ENCODE results near the gene OR6C75. TPM values are rescaled to one million over a fixed set of nuclear protein-coding genes. Genes with fewer than 3 reads are reported as not detected.
"Not testable (repeated sequence)": the region's sequence is repeated elsewhere in the genome, so short reads cannot be mapped to it uniquely, and the experiment has no call there.

OR6C75 gene
- total RNA-seq, 1 experiment from 2014 or later: not detected

GRCh38 chr12:55330446-55330845 lies 32.3 kb upstream of the OR6C75 start, which contains the start of gene OR6C3:
OR6C3 (plus strand) TSS chr12:55330746; CDS start chr12:55331701, 955 bp downstream.
- intact Hi-C loops (cut with micrococcal nuclease; ENCODE audit: unreplicated experiment): no loop called here
- ChIA-PET CTCF (no interaction called here), POLR2A (ENCODE audit: low non-redundant PET) (no interaction called here)

GRCh38 chr12:55336002-55336401 lies 26.8 kb upstream of the OR6C75 start:
- intact Hi-C loops (cut with micrococcal nuclease; ENCODE audit: unreplicated experiment): no loop called here
- ChIA-PET CTCF (no interaction called here), POLR2A (ENCODE audit: low non-redundant PET) (no interaction called here)
- Histone ChIP-seq H3K4me1 (ENCODE audit: insufficient read depth, low read length, poor library complexity, severe bottlenecking) (no peaks in the 10 kb centered on the region), H3K4me3 (ENCODE audit: low read depth, low read length, poor library complexity, severe bottlenecking) (no peak overlapping the region), H3K36me3 (ENCODE audit: insufficient read depth, low read length, poor library complexity, severe bottlenecking) (no peaks in the 10 kb centered on the region), H3K9me3 (ENCODE audit: low read depth, low read length, poor library complexity, severe bottlenecking) (no peaks in the 10 kb centered on the region), H3K27me3 (replicated peaks; ENCODE audit: insufficient read depth, low read depth, low read length, poor library complexity) (peaks cover 62% of the 10 kb centered on the region), H3K27ac (ENCODE audit: low read depth, low read length, poor library complexity, severe bottlenecking) (no peak overlapping the region)
- DNase-seq (ENCODE audit: low spot score): no peak
- TF ChIP-seq EZH2 (IDR thresholded peaks at IDR 0.05; ENCODE audit: borderline replicate concordance, low read depth, low read length, poor library complexity, severe bottlenecking) (no peak), CTCF (conservative IDR thresholded peaks at IDR 0.05; ENCODE audit: low read depth, low read length) (no peak)
- BruUV-seq (replicated peaks): no TSS peak

More at GRCh38 chr12:55330446-55330845, 32.3 kb upstream of the OR6C75 start, which contains the start of gene OR6C3:
- Histone ChIP-seq H3K4me3 (ENCODE audit: low read depth, low read length, poor library complexity, severe bottlenecking) (no peak within 1 kb of the TSS), H3K4me1 (ENCODE audit: insufficient read depth, low read length, poor library complexity, severe bottlenecking) (no peaks in the 10 kb centered on the region), H3K27me3 (replicated peaks; ENCODE audit: insufficient read depth, low read depth, low read length, poor library complexity) (peaks cover 62% of the 10 kb centered on the region), H3K9me3 (ENCODE audit: low read depth, low read length, poor library complexity, severe bottlenecking) (no peaks in the 10 kb centered on the region), H3K36me3 (ENCODE audit: insufficient read depth, low read length, poor library complexity, severe bottlenecking) (no peaks in the 10 kb centered on the region), H3K27ac (ENCODE audit: low read depth, low read length, poor library complexity, severe bottlenecking) (no peak within 1 kb of the TSS)
- DNase-seq (ENCODE audit: low spot score): no peak
- TF ChIP-seq EZH2 (IDR thresholded peaks at IDR 0.05; ENCODE audit: borderline replicate concordance, low read depth, low read length, poor library complexity, severe bottlenecking) (no peak), CTCF (conservative IDR thresholded peaks at IDR 0.05; ENCODE audit: low read depth, low read length) (no peak)
- no TSS peak for BruUV-seq (replicated peaks)

- H3K36me3 ChIP-seq (ENCODE audit: insufficient read depth, low read length, poor library complexity, severe bottlenecking); CTCF ChIA-PET; H3K9me3 ChIP-seq (ENCODE audit: low read depth, low read length, poor library complexity, severe bottlenecking); DNase-seq (ENCODE audit: low spot score); POLR2A ChIA-PET (ENCODE audit: low non-redundant PET); H3K4me1 ChIP-seq (ENCODE audit: insufficient read depth, low read length, poor library complexity, severe bottlenecking); H3K27ac ChIP-seq (ENCODE audit: low read depth, low read length, poor library complexity, severe bottlenecking); BruUV-seq (replicated peaks); H3K4me3 ChIP-seq (ENCODE audit: low read depth, low read length, poor library complexity, severe bottlenecking); H3K27me3 ChIP-seq (replicated peaks; ENCODE audit: insufficient read depth, low read depth, low read length, poor library complexity); intact Hi-C loops (cut with micrococcal nuclease; ENCODE audit: unreplicated experiment): not testable (repeated sequence)
These were observed 7.4 kb upstream of the OR6C75 start for GRCh38 chr12:55355338-55355737.

- H3K4me3 ChIP-seq (ENCODE audit: low read depth, low read length, poor library complexity, severe bottlenecking): no peak overlapping the region
- no peaks in the 10 kb centered on the region for H3K4me1 ChIP-seq (ENCODE audit: insufficient read depth, low read length, poor library complexity, severe bottlenecking)
- ChIA-PET POLR2A (ENCODE audit: low non-redundant PET) (no interaction called here), CTCF (no interaction called here)
- H3K27ac ChIP-seq (ENCODE audit: low read depth, low read length, poor library complexity, severe bottlenecking): no peak overlapping the region
- TF ChIP-seq CTCF (conservative IDR thresholded peaks at IDR 0.05; ENCODE audit: low read depth, low read length): no peak
- TF ChIP-seq EZH2 (IDR thresholded peaks at IDR 0.05; ENCODE audit: borderline replicate concordance, low read depth, low read length, poor library complexity, severe bottlenecking): no peak
- no peak for DNase-seq (ENCODE audit: low spot score)
- no peaks in the 10 kb centered on the region for H3K9me3 ChIP-seq (ENCODE audit: low read depth, low read length, poor library complexity, severe bottlenecking)
- H3K36me3 ChIP-seq (ENCODE audit: insufficient read depth, low read length, poor library complexity, severe bottlenecking): no peaks in the 10 kb centered on the region
- intact Hi-C loops (cut with micrococcal nuclease; ENCODE audit: unreplicated experiment): no loop called here
- H3K27me3 ChIP-seq (replicated peaks; ENCODE audit: insufficient read depth, low read depth, low read length, poor library complexity): peaks cover 25% of the 10 kb centered on the region
- BruUV-seq (replicated peaks): no TSS peak
These were observed 2.3 kb downstream of the OR6C75 start for GRCh38 chr12:55365086-55365485.

All from A673 (cell line).